Measurements from ENCODE around the gene LBP.

- TF ChIP-seq RFX5 (IDR thresholded peaks at IDR 0.05; ENCODE audit: low read length) (no peak), FOXJ3 (CRISPR knock-in tag; IDR thresholded peaks at IDR 0.05) (no peak), EP300 (IDR thresholded peaks at IDR 0.05; ENCODE audit: borderline replicate concordance in 1 of 2, low read depth in 1 of 2, low read length in 1 of 2) (no peak), PBX3 (IDR thresholded peaks at IDR 0.05) (no peak), MAX (IDR thresholded peaks at IDR 0.05; ENCODE audit: low read depth) (no peak), GABPA (IDR thresholded peaks at IDR 0.05; ENCODE audit: low read depth) (no peak), GATA2 (CRISPR knock-in tag; IDR thresholded peaks at IDR 0.05) (no peak), RXRA (IDR thresholded peaks at IDR 0.05; ENCODE audit: borderline replicate concordance, low read depth) (no peak), EZH2phosphoT487 (IDR thresholded peaks at IDR 0.05; ENCODE audit: borderline replicate concordance, low read depth) (no peak)
These were observed 11.4 kb downstream of the LBP start for GRCh38 chr20:38357653-38358207.
